HG03520 (cell line): ENCODE measurements around the gene MAD2L2.

Experiments used
- ATAC-seq: cut with Tn5 transposase; IDR thresholded peaks from one replicate; pipeline ENCODE4 v1.9.1; 2021; ENCODE audit warnings: mild to moderate bottlenecking, moderate library complexity; ENCODE audit not compliant: unreplicated experiment

The MAD2L2 gene

GRCh38 chr1:11684070-11684469, 3.1 kb upstream of the MAD2L2 start:
- ATAC-seq, result no peak

GRCh38 chr1:11682799-11683198, 1.9 kb upstream of the MAD2L2 start:
- ATAC-seq, result no peak

- ATAC-seq, result no peak
Observed at GRCh38 chr1:11682287-11682771, 1.4 kb upstream of the MAD2L2 start.

- peak; percentile 25 for ATAC-seq
Observed at GRCh38 chr1:11680270-11681070, 478 bp downstream of the MAD2L2 start.

GRCh38 chr1:11678442-11678841, 2.5 kb downstream of the MAD2L2 start:
- ATAC-seq, result no peak

- ATAC-seq, result no peak
Observed at GRCh38 chr1:11676386-11677103, 4.4 kb downstream of the MAD2L2 start.

- no peak for ATAC-seq
Observed at GRCh38 chr1:11675325-11675724, 5.6 kb downstream of the MAD2L2 start.

- ATAC-seq, result no peak
Observed at GRCh38 chr1:11674488-11674887, 6.5 kb downstream of the MAD2L2 start.

GRCh38 chr1:11673089-11673769, 7.7 kb downstream of the MAD2L2 start:
- no peak for ATAC-seq

GRCh38 chr1:11671544-11672286, 9.2 kb downstream of the MAD2L2 start:
- no peak for ATAC-seq

- ATAC-seq, result no peak
Observed at GRCh38 chr1:11671205-11671543, 9.8 kb downstream of the MAD2L2 start.

GRCh38 chr1:11670747-11671146, 10.2 kb downstream of the MAD2L2 start:
- ATAC-seq, result no peak

- ATAC-seq, result no peak
Observed at GRCh38 chr1:11668516-11668915, 12.4 kb downstream of the MAD2L2 start.

- peak; percentile 36 for ATAC-seq
Observed at GRCh38 chr1:11664336-11665065, 16.4 kb downstream of the MAD2L2 start.

GRCh38 chr1:11661103-11661502, 19.8 kb downstream of the MAD2L2 start:
- ATAC-seq, result no peak

- no peak for ATAC-seq
Observed at GRCh38 chr1:11659748-11660147, 21.2 kb downstream of the MAD2L2 start.

- ATAC-seq, result no peak
Observed at GRCh38 chr1:11658542-11658941, 22.4 kb downstream of the MAD2L2 start.

- no peak for ATAC-seq
Observed at GRCh38 chr1:11657654-11658053, 23.3 kb downstream of the MAD2L2 start.

- ATAC-seq, result no peak
Observed at GRCh38 chr1:11654939-11655808, 25.8 kb downstream of the MAD2L2 start.
